Nephron (organoid): ENCODE measurements around the gene LRP6.
"Not testable (repeated sequence)": the region's sequence is repeated elsewhere in the genome, so short reads cannot be mapped to it uniquely, and the experiment has no call there.

Source experiments
- H3K27ac Mint-ChIP-seq, 3 experiments: 2 replicates each; pipeline ENCODE4 v1.8.0; 2020; ENCODE audit warnings: mixed read lengths in 3 of 3, mild to moderate bottlenecking in 2 of 3, moderate library complexity in 1 of 3
- H3K27me3 Mint-ChIP-seq: 2 replicates; pipeline ENCODE4 v1.8.0; 2021; ENCODE audit warnings: low read depth, mild to moderate bottlenecking, moderate library complexity, mixed read lengths
- H3K36me3 Mint-ChIP-seq: 2 replicates; pipeline ENCODE4 v1.8.0; 2020; ENCODE audit warnings: low read depth, mixed read lengths
- H3K4me1 Mint-ChIP-seq: 2 replicates; pipeline ENCODE4 v1.8.0; 2020; ENCODE audit warnings: mixed read lengths
- H3K4me3 Mint-ChIP-seq, 3 experiments: 2 replicates each; pipeline ENCODE4 v1.8.0; 2020; ENCODE audit warnings: mild to moderate bottlenecking in 3 of 3, mixed read lengths in 3 of 3, moderate library complexity in 2 of 3
- H3K9me3 Mint-ChIP-seq: 2 replicates; pipeline ENCODE4 v1.8.0; 2020; ENCODE audit warnings: mixed read lengths
- TF ChIP-seq, protein P1 (sequence below), 3 experiments: fragments of 200-600 bp; sonication (generic); IDR thresholded peaks; one replicate each; pipeline ENCODE4 v1.5.0; 2021; ENCODE audit warnings: antibody characterized with exemption in 3 of 3; ENCODE audit not compliant: unreplicated experiment in 3 of 3

Gene LRP6

DNA sequence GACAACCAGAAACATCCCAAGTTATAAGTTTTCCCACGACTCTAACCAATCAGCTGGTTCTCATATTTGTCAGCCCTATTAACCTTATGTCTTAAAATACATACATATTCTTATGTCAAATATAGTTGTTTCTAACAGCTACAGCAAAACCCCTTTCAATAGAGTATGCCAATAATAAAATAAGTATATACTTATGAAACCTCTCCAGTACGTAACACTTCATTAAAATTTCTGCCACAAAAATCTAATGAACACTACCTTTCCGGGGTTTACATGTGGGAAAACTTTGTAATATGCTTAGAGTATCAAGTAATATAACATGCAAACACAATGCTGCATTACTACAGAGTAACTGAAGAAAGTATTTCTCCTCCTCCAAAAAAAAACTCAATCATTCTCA is 1.8 kb downstream of the LRP6 start:
- peaks cover 30% of the 10 kb centered on the region for H3K4me1 Mint-ChIP-seq
- no peaks in the 10 kb centered on the region for H3K27me3 Mint-ChIP-seq
- no peaks in the 10 kb centered on the region for H3K9me3 Mint-ChIP-seq
- H3K36me3 Mint-ChIP-seq: peaks cover 20% of the 10 kb centered on the region
- peak overlapping the region; percentile 100 for H3K27ac Mint-ChIP-seq
- TF ChIP-seq, protein P1, sequence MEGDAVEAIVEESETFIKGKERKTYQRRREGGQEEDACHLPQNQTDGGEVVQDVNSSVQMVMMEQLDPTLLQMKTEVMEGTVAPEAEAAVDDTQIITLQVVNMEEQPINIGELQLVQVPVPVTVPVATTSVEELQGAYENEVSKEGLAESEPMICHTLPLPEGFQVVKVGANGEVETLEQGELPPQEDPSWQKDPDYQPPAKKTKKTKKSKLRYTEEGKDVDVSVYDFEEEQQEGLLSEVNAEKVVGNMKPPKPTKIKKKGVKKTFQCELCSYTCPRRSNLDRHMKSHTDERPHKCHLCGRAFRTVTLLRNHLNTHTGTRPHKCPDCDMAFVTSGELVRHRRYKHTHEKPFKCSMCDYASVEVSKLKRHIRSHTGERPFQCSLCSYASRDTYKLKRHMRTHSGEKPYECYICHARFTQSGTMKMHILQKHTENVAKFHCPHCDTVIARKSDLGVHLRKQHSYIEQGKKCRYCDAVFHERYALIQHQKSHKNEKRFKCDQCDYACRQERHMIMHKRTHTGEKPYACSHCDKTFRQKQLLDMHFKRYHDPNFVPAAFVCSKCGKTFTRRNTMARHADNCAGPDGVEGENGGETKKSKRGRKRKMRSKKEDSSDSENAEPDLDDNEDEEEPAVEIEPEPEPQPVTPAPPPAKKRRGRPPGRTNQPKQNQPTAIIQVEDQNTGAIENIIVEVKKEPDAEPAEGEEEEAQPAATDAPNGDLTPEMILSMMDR (IDR thresholded peaks at IDR 0.05; ENCODE audit: unreplicated experiment in 3 of 3): no peak
- peak overlapping the region; percentile 91 to 98 (median 95) for H3K4me3 Mint-ChIP-seq

DNA sequence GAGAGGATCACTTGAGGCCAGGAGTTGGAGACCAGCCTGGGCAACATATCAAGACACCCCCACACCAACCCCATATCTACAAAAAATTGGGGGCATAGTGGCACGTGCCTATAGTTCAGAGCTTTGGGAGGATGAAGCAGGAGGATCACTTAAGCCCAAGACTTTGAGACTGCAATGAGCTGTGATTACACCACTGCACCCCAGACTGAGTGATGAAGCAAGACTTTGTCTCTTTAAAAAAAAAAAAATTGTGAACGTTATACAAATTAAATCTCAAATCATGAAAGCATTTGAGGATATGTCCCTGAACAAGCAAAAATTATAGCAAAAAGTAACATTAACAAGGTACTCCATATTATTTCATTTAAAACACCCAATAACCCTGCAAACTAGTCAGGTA is 2.9 kb downstream of the LRP6 start:
- peaks cover 24% of the 10 kb centered on the region for H3K36me3 Mint-ChIP-seq
- TF ChIP-seq, protein P1 (IDR thresholded peaks at IDR 0.05; ENCODE audit: unreplicated experiment in 3 of 3): no peak
- H3K27me3 Mint-ChIP-seq: no peaks in the 10 kb centered on the region
- peak overlapping the region; percentile 91 to 98 (median 95) for H3K4me3 Mint-ChIP-seq
- H3K4me1 Mint-ChIP-seq: peaks cover 30% of the 10 kb centered on the region
- no peaks in the 10 kb centered on the region for H3K9me3 Mint-ChIP-seq
- H3K27ac Mint-ChIP-seq: peak overlapping the region; percentile 26 to 100 (median 41)

DNA sequence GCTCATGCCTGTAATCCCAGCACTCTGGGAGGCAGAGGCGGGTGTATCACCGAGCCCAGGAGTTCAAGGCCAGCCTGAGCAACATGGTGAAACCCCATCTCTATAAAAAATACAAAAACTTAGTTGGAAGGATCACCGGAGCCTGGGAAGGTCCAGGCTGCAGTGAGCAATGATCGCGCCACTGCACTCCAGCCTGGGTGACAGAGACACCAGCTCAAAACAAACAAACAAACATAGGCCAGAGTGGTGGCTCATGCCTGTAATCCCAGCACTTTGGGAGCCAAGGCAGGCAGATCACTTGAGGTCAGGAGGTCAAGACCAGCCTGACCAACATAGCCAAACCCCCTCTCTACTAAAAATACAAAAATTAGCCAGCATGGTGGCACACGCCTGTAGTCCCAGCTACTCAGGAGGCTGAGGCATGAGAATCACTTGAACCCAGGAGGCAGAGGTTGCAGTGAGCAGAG is 10.5 kb downstream of the LRP6 start:
- H3K9me3 Mint-ChIP-seq, H3K4me3 Mint-ChIP-seq, H3K27me3 Mint-ChIP-seq, H3K27ac Mint-ChIP-seq: not testable (repeated sequence)
- Mint-ChIP-seq H3K4me1 (peaks cover 13% of the 10 kb centered on the region), H3K36me3 (peaks cover 37% of the 10 kb centered on the region)

DNA sequence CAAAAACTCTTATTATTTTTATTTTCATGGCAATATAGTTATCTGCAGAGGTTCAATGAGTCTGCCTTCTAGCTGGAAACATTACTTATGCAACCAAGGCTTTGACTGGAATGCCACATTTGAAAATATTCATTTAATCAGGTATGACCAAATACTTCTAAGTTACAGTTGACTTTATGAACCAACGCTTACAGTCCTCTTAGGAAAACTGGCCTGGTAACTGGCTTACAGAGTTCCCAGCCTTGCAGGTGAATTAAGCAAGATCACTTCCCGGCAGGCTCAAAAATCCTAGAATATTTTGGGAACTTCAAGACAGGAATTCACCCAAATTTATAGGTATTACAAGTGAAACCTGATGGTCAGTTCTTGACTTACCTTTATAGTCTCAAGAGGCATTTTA is 12.3 kb downstream of the LRP6 start:
- H3K27me3 Mint-ChIP-seq: no peaks in the 10 kb centered on the region
- H3K27ac Mint-ChIP-seq: peak overlapping the region in 1 of 3 experiments; percentile 59
- H3K36me3 Mint-ChIP-seq: peaks cover 39% of the 10 kb centered on the region
- H3K4me1 Mint-ChIP-seq: peaks cover 13% of the 10 kb centered on the region
- TF ChIP-seq, protein P1 (IDR thresholded peaks at IDR 0.05; ENCODE audit: unreplicated experiment in 3 of 3): no peak
- H3K9me3 Mint-ChIP-seq: peaks cover 5% of the 10 kb centered on the region
- no peak overlapping the region for H3K4me3 Mint-ChIP-seq

DNA sequence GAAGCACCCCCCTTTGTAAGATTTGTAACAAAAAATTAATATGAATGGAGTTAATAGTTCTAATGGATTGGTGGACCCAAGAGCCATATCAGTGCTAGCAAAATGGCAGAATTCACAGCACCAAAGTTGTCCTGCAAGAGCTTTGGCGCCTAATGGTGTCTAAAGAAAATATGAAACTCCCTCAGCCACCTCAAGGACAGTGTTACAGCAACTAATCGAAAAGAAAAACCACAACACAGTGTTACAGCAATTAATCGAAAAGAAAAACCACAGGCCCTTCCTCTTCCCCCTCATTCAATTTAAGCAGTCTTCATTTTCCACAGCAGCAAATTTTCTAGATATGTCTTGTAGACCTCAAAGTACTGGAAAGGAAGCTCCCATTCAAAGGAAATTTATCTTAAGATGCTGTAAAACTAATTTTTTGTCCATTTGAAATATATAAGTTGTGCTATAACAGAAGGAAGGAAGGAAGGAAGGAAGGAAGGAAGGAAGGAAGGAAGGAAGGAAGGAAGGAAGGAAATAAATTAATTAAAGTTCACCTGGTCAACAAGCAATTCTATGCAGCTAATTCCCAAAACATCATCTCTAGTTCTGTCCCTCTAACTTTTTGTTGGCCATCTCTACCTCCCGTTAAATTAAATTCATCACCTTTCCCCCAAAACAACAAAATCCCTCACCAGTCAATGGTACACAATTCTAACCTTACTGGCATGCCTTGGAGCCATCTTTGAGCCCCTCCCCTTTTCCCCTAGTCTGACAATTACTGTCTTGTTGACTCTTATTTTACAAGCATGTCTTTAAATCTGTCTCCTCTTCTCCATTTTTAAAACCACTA is 17.4 kb downstream of the LRP6 start:
- Mint-ChIP-seq H3K4me1 (peaks cover 15% of the 10 kb centered on the region), H3K9me3 (peaks cover 5% of the 10 kb centered on the region), H3K36me3 (peaks cover 39% of the 10 kb centered on the region), H3K4me3 (no peak overlapping the region), H3K27me3 (no peaks in the 10 kb centered on the region), H3K27ac (no peak overlapping the region)
- TF ChIP-seq, protein P1 (IDR thresholded peaks at IDR 0.05; ENCODE audit: unreplicated experiment in 3 of 3): no peak

DNA sequence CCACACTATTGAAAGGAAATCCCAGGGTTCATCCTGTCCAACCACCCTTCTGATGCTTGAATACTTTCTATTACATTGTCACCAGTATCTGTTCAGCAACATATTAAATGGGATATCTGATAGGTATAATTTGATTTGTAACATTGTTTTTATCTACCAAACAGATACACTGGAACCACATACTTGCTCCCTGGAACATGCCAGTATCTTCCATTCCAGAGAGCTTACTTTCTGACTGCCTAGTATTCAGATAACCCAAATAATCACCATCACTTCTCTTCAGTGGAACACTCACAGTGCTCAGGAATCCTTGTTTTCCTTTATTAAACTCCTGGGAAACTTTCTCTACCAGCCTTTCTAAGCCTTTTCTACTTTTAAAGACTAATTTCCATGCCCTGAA is 19.3 kb downstream of the LRP6 start:
- H3K27me3 Mint-ChIP-seq: no peaks in the 10 kb centered on the region
- TF ChIP-seq, protein P1 (IDR thresholded peaks at IDR 0.05; ENCODE audit: unreplicated experiment in 3 of 3): no peak
- peaks cover 5% of the 10 kb centered on the region for H3K9me3 Mint-ChIP-seq
- no peak overlapping the region for H3K4me3 Mint-ChIP-seq
- H3K36me3 Mint-ChIP-seq: peaks cover 41% of the 10 kb centered on the region
- H3K4me1 Mint-ChIP-seq: peaks cover 16% of the 10 kb centered on the region
- peak overlapping the region in 1 of 3 experiments; percentile 48 for H3K27ac Mint-ChIP-seq
